K562 (cell line): ENCODE measurements around the gene PSD2. TPM values are rescaled to one million over a fixed set of nuclear protein-coding genes. Genes with fewer than 3 reads are reported as not detected.

Experiments used
- ATAC-seq: fragments of 200-7000 bp; cut with Tn5 transposase; 3 replicates; pipeline ENCODE4 v1.9.1; 2020; ENCODE audit warnings: moderate library complexity
- BruUV-seq: library from RNA; stranded (reverse); fragments of 400-500 nt; replicated peaks from 2 replicates; lab custom pipeline; 2021; lab: Mats Ljungman, UMichigan
- CTCF ChIA-PET: fragments of 300-600 bp; formaldehyde crosslinking; extraction: SDS; loops from one replicate; lab custom pipeline; 2021; ENCODE audit warnings: low intra/inter-chr PET ratio; lab: Yijun Ruan, JAX
- POLR2A ChIA-PET: fragments of 300-600, 350-650 bp; sonication (Branson Sonifier 250); formaldehyde crosslinking; extraction: SDS; loops from one replicate; lab custom pipeline; 2021; ENCODE audit warnings: antibody characterized with exemption, inconsistent platforms; lab: Yijun Ruan, JAX
- DNase-seq, 4 experiments: peaks; one replicate each; pipeline versions ENCODE4 v3.0.0 to v3.0.0-alpha.2; 2011 to 2018; ENCODE audit warnings: low spot score in 3 of 4, mixed read lengths in 3 of 4; ENCODE audit errors: extremely low read depth in 1 of 4
- FAIRE-seq: peaks from 2 replicates; lab custom pipeline; 2011; peaks lifted over from hg19 to GRCh38; lab: Jason Lieb, UNC
- H2AFZ ChIP-seq: 2 replicates; pipeline ENCODE4 v1.6.0; 2011; ENCODE audit warnings: low read depth, low read length, control low read depth, inconsistent platforms
- H3K27ac ChIP-seq: fragments of 200-600 bp; 3 replicates; pipeline ENCODE4 v1.8.0; 2011; ENCODE audit warnings: low read depth, mild to moderate bottlenecking, control low read depth, inconsistent platforms, low read length, moderate library complexity, mixed read lengths; ENCODE audit errors: extremely low read depth
- H3K27me3 ChIP-seq, 2 experiments: fragments of 300-600 bp in 1 of 2; 2 replicates in 1 of 2; 3 replicates in 1 of 2; pipeline versions ENCODE4 v1.6.0 to v1.8.0; 2011; ENCODE audit warnings: inconsistent platforms in 2 of 2, low read length in 2 of 2, mild to moderate bottlenecking in 1 of 2, mixed read lengths in 1 of 2, moderate library complexity in 1 of 2; ENCODE audit not compliant: control insufficient read depth in 2 of 2, insufficient read depth in 2 of 2
- H3K36me3 ChIP-seq: fragments of 300-600 bp; 3 replicates; pipeline ENCODE4 v1.8.0; 2011; ENCODE audit warnings: mild to moderate bottlenecking, low read length, inconsistent platforms; ENCODE audit not compliant: control insufficient read depth, insufficient read depth
- H3K4me1 ChIP-seq, 2 experiments: fragments of 200-600 bp in 1 of 2; replicated peaks in 1 of 2; 2 replicates in 1 of 2; 3 replicates in 1 of 2; pipeline versions ENCODE4 v1.5.1 to v1.8.0; 2011; ENCODE audit warnings: inconsistent platforms in 2 of 2, low read length in 2 of 2, mild to moderate bottlenecking in 1 of 2, mixed read lengths in 1 of 2, moderate library complexity in 1 of 2; ENCODE audit not compliant: control insufficient read depth in 2 of 2, insufficient read depth in 2 of 2
- H3K4me2 ChIP-seq: 2 replicates; pipeline ENCODE4 v1.6.1; 2011; ENCODE audit warnings: low read length, control low read depth, inconsistent platforms, mixed read lengths; ENCODE audit not compliant: insufficient read depth
- H3K4me3 ChIP-seq: fragments of 200-600 bp; sonication (generic), shearing (Covaris generic); 2 replicates; pipeline ENCODE4 v1.5.1; 2016; ENCODE audit warnings: control low read depth, inconsistent platforms
- H3K79me2 ChIP-seq: fragments of 200-600 bp; 3 replicates; pipeline ENCODE4 v1.8.0; 2011; ENCODE audit warnings: low read length, inconsistent platforms; ENCODE audit not compliant: control insufficient read depth, insufficient read depth
- H3K9ac ChIP-seq, 2 experiments: 2 replicates each; pipeline versions ENCODE4 v1.6.0 to v1.6.1; 2011; ENCODE audit warnings: low read depth in 2 of 2, low read length in 2 of 2, control low read depth in 1 of 2, inconsistent platforms in 1 of 2, mild to moderate bottlenecking in 1 of 2, mixed read lengths in 1 of 2; ENCODE audit not compliant: insufficient read depth in 1 of 2
- H3K9me1 ChIP-seq: one replicate; pipeline ENCODE4 v1.6.0; 2011; ENCODE audit warnings: inconsistent platforms, mild to moderate bottlenecking, low read length, moderate library complexity; ENCODE audit not compliant: control insufficient read depth, insufficient read depth
- H3K9me3 ChIP-seq: replicated peaks from 2 replicates; pipeline ENCODE4 v1.5.1; 2011; ENCODE audit warnings: low read depth, low read length, inconsistent platforms; ENCODE audit not compliant: control insufficient read depth, insufficient read depth
- H4K20me1 ChIP-seq: replicated peaks from 2 replicates; pipeline ENCODE4 v1.6.1; 2011; ENCODE audit warnings: low read length, inconsistent platforms, mixed read lengths; ENCODE audit not compliant: control insufficient read depth, insufficient read depth
- CTCF ChIP-seq, 3 experiments: IDR thresholded peaks in 2 of 3; conservative IDR thresholded peaks in 1 of 3; 2 replicates each; pipeline ENCODE4 v1.5.1; 2011 to 2012; ENCODE audit warnings: low read length in 3 of 3, mild to moderate bottlenecking in 3 of 3, control low read depth in 2 of 3, improper control_type of control experiment in 1 of 3, inconsistent platforms in 1 of 3, low read depth in 1 of 3, mixed read lengths in 1 of 3, moderate library complexity in 1 of 3; ENCODE audit not compliant: insufficient read depth in 2 of 3
- MYNN ChIP-seq, 2 experiments: sonication (generic); formaldehyde crosslinking in 1 of 2; IDR thresholded peaks; 2 replicates each; pipeline versions ENCODE4 v1.5.0 to v1.6.1; 2016 to 2020; ENCODE audit warnings: antibody characterized with exemption in 1 of 2, missing genetic modification reagents in 1 of 2
- RCOR1 ChIP-seq, 2 experiments: IDR thresholded peaks; 2 replicates each; pipeline ENCODE4 v1.6.1; 2012; ENCODE audit warnings: low read depth in 2 of 2, low read length in 2 of 2, borderline replicate concordance in 1 of 2, improper control_type of control experiment in 1 of 2
- ZFP36 ChIP-seq: fragments of 150-350 bp; IDR thresholded peaks from 2 replicates; pipeline ENCODE4 v1.6.1; 2018; ENCODE audit warnings: low read length, low read depth; ENCODE audit not compliant: partially characterized antibody
- ZNF239 ChIP-seq: fragments of 250-450 bp; sonication (Bioruptor Pico); IDR thresholded peaks from 2 replicates; pipeline ENCODE4 v1.4.0; 2020; ENCODE audit warnings: mild to moderate bottlenecking
- WGBS: fragments of 100-300 bp; shearing (Covaris generic); methylation state at CpG from one replicate; pipeline ENCODE4 v1.1.6; 2016; ENCODE audit warnings: low coverage, mixed read lengths; ENCODE audit not compliant: insufficient coverage; ENCODE audit errors: missing lambda C conversion rate; 5-methylcytosine and 5-hydroxymethylcytosine counted together
- in situ Hi-C: fragments of 300-500 bp; cut with MboI; formaldehyde crosslinking; loops from 4 replicates; pipeline ENCODE4 v1.15.0; 2018; ENCODE audit warnings: inconsistent platforms, mixed read lengths
- intact Hi-C: fragments of 100-400 bp; cut with micrococcal nuclease; formaldehyde crosslinking; loops from 2 replicates; pipeline ENCODE4 v1.14.2; 2022
- polyA plus RNA-seq, 8 experiments: library from polyadenylated mRNA; depleted of rRNA in 4 of 8; stranded (reverse) in 5 of 8; unstranded in 3 of 8; fragments of >200 nt; fragmentation: Nextera tagmentation in 2 of 8; fragmentation: Illumina TruSeq in 1 of 8; extraction: Ambion mirVana in 2 of 8; extraction: Trizol in 1 of 8; gene quantifications; 2 replicates each; pipeline versions ENCODE4 v1.2.1 to v1.2.3, GENCODE V29; 2011 to 2014; ENCODE audit warnings: inconsistent platforms in 1 of 8, missing spikeins in 1 of 8
- total RNA-seq, 7 experiments: library from RNA; depleted of rRNA in 6 of 7; stranded (reverse); fragments of >200 nt in 6 of 7; fragmentation: Illumina TruSeq in 2 of 7; extraction: Trizol in 2 of 7; gene quantifications; 2 replicates each; pipeline versions ENCODE4 v1.2.1 to v1.2.3, GENCODE V29; 2011 to 2021; ENCODE audit warnings: low replicate concordance in 1 of 7
- TF ChIP-seq, protein P1 (sequence below), 3 experiments: fragments of 200-800 bp in 1 of 3; fragments of 250-450 bp in 1 of 3; fragments of 450-650 bp in 1 of 3; sonication (Bioruptor Pico) in 1 of 3; sonication (Bioruptor generic) in 1 of 3; formaldehyde crosslinking in 1 of 3; IDR thresholded peaks; 2 replicates each; pipeline versions ENCODE4 v1.6.1 to v1.8.0; 2016 to 2022; ENCODE audit warnings: mild to moderate bottlenecking in 2 of 3, missing genetic modification characterization in 2 of 3, missing compliant biosample characterization in 1 of 3, moderate library complexity in 1 of 3

The PSD2 gene
- total and polyA plus RNA-seq, 9 of the 15 experiments (the other 6 are each of a cell fraction or from before 2014, with no cell fraction given) = 0.01 to 0.09 (median 0.04) TPM; not detected in 4

DNA sequence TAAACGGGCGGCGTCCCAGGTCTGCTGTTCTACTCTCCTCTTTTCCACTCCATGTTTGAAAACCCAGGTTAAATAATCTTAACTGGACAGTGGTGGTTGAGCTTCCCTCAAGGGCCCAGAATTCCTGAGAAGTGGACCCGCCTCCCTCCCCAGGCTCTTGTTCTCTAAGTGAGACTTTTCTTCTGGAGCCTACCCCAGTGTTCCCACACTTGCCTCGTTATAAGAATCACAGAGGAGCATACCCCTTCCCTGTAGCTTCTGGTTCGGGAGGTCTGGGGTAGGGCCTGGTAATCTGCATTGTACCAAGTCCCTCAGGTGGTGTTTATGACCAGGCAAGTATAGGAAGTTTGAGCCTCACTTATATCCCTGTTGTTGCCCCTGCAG lies 12.0 kb downstream of the PSD2 start:
- peaks cover 0 to 55% of the 10 kb centered on the region in 2 experiments; a peak in 2 of 5 replicates for H3K27me3 ChIP-seq
- H3K9me3 ChIP-seq = no peaks in the 10 kb centered on the region
- ATAC-seq (no peak), DNase-seq (no peak), FAIRE-seq (no peak)
- no peak overlapping the region for H3K27ac ChIP-seq
- peaks cover 13% of the 10 kb centered on the region for H4K20me1 ChIP-seq
- H3K9me1 ChIP-seq = peaks cover 6% of the 10 kb centered on the region
- H3K4me3 ChIP-seq = no peak overlapping the region
- in situ Hi-C loops (no loop called here), intact Hi-C loops (no loop called here)
- no TSS peak for BruUV-seq
- POLR2A ChIA-PET = interaction anchor here (1.3 kb wide), 1 partner anchor 12 kb away, joined by 4 read pairs; the partner anchor contains the start of gene PSD2
- no peaks in the 10 kb centered on the region for H3K79me2 ChIP-seq
- CTCF ChIA-PET = interaction anchor here (0.9 kb wide), 1 partner anchor 162 kb away, joined by 3 read pairs; no protein-coding TSS in a partner anchor
- peaks cover 0 to 3% of the 10 kb centered on the region in 2 experiments; a peak in 1 of 5 replicates for H3K4me1 ChIP-seq
- H3K36me3 ChIP-seq = no peaks in the 10 kb centered on the region
- no peak overlapping the region for H3K9ac ChIP-seq
- H3K4me2 ChIP-seq = no peak overlapping the region
- 3% methylated on average over 6 of the region's 6 CpGs for WGBS
- no peak for TF ChIP-seq RCOR1 (IDR thresholded peaks at IDR 0.05; ENCODE audit: borderline replicate concordance in 1 of 2, low read depth in 2 of 2, low read length in 2 of 2)
- TF ChIP-seq MYNN (IDR thresholded peaks at IDR 0.05) = peak; percentile 71; the same call in 1 of the 2 replicates
- TF ChIP-seq MYNN (CRISPR knock-in tag; IDR thresholded peaks at IDR 0.05) = no peak
- TF ChIP-seq, all 486 proteins: peak for 1
- no peak overlapping the region for H2AFZ ChIP-seq

- ChIA-PET POLR2A (no interaction called here), CTCF (no interaction called here)
- Histone ChIP-seq H3K36me3 (no peaks in the 10 kb centered on the region), H3K4me2 (no peak overlapping the region), H3K27ac (no peak overlapping the region), H3K9me3 (no peaks in the 10 kb centered on the region), H3K9ac (peak overlapping the region in 1 of 2 experiments; percentile 17; a peak in 1 of 4 replicates), H3K4me1 (peaks cover 0 to 7% of the 10 kb centered on the region in 2 experiments; a peak in 1 of 5 replicates), H3K4me3 (no peak overlapping the region), H3K79me2 (no peaks in the 10 kb centered on the region), H2AFZ (no peak overlapping the region), H4K20me1 (peaks cover 15% of the 10 kb centered on the region), H3K27me3 (peaks cover 3 to 61% of the 10 kb centered on the region in 2 experiments; a peak in 3 of 5 replicates), H3K9me1 (peaks cover 4% of the 10 kb centered on the region)
- DNase-seq = peak; percentile 53 to 82 (median 70)
- ATAC-seq = peak; percentile 91
- no peak for FAIRE-seq
- intact Hi-C loops = no loop called here
- no TSS peak for BruUV-seq
- in situ Hi-C loops = no loop called here
- 2% methylated on average over 17 of the region's 19 CpGs for WGBS
- TF ChIP-seq ZNF239 (CRISPR knock-in tag) = no peak
- no peak for TF ChIP-seq CTCF (IDR thresholded peaks at IDR 0.05 in 2 of 3, conservative IDR thresholded peaks at IDR 0.05 in 1 of 3; ENCODE audit: insufficient read depth in 2 of 3, low read depth in 1 of 3, low read length in 3 of 3)
- no peak for TF ChIP-seq ZFP36
- TF ChIP-seq, protein P1, sequence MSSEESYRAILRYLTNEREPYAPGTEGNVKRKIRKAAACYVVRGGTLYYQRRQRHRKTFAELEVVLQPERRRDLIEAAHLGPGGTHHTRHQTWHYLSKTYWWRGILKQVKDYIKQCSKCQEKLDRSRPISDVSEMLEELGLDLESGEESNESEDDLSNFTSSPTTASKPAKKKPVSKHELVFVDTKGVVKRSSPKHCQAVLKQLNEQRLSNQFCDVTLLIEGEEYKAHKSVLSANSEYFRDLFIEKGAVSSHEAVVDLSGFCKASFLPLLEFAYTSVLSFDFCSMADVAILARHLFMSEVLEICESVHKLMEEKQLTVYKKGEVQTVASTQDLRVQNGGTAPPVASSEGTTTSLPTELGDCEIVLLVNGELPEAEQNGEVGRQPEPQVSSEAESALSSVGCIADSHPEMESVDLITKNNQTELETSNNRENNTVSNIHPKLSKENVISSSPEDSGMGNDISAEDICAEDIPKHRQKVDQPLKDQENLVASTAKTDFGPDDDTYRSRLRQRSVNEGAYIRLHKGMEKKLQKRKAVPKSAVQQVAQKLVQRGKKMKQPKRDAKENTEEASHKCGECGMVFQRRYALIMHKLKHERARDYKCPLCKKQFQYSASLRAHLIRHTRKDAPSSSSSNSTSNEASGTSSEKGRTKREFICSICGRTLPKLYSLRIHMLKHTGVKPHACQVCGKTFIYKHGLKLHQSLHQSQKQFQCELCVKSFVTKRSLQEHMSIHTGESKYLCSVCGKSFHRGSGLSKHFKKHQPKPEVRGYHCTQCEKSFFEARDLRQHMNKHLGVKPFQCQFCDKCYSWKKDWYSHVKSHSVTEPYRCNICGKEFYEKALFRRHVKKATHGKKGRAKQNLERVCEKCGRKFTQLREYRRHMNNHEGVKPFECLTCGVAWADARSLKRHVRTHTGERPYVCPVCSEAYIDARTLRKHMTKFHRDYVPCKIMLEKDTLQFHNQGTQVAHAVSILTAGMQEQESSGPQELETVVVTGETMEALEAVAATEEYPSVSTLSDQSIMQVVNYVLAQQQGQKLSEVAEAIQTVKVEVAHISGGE (CRISPR knock-in tag; IDR thresholded peaks at IDR 0.05) = no peak
Observed at GRCh38 chr5:139808481-139809330, 13.1 kb downstream of the PSD2 start.
